Measurements from ENCODE around the gene HOXC11. TPM values are rescaled to one million over a fixed set of nuclear protein-coding genes. Genes with fewer than 3 reads are reported as not detected.

HOXC11 gene
- total and polyA plus RNA-seq, 10 of the 15 experiments (the other 5 are each of a cell fraction or from before 2014, with no cell fraction given), result not detected

GRCh38 chr12:54007538-54008259 is 34.8 kb downstream of the HOXC11 start (continued):
- TF ChIP-seq ZNF687 (IDR thresholded peaks at IDR 0.05) (no peak), KAT2A (conservative IDR thresholded peaks at IDR 0.05; ENCODE audit: control insufficient read depth, low read depth, low read length) (no peak), FOXM1 (IDR thresholded peaks at IDR 0.05; ENCODE audit: low read depth, low read length) (no peak), KLF5 (IDR thresholded peaks at IDR 0.05; ENCODE audit: partially characterized antibody) (no peak), ZNF207 (IDR thresholded peaks at IDR 0.05; ENCODE audit: borderline replicate concordance) (no peak)

DNA sequence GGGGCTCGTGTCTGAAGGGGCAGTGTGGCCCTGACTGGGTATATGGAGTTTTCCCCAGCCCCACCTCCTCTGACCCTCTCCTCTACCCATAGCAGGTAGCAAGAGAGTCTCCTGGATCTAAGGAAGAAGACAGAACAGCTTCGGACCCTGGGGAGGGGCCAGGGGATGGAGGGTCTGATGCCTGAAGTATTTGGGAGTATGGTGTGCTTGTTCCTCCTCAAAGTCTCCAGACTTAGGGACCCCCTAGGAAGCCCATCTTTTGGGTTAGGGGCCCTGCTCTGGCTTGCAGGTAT is 35.3 kb downstream of the HOXC11 start:
- ChIA-PET POLR2A (no interaction called here), CTCF (interaction anchor here (1.1 to 6.1 kb wide), 10 partner anchors 8 to 207 kb away, joined by 3 to 105 read pairs (median 20); partner anchors contain the start of genes HOXC5 and SMUG1), SMC1A (ENCODE audit: uncharacterized antibody, unreplicated experiment) (interaction anchor here (0.8 to 3.4 kb wide), 7 partner anchors 8 to 194 kb away, joined by 3 to 37 read pairs (median 6); partner anchors contain the start of genes HOXC5, HOXC9 and SMUG1), RAD21 (ENCODE audit: unreplicated experiment) (interaction anchor here (0.9 to 4.5 kb wide), 11 partner anchors 9 to 199 kb away, joined by 3 to 38 read pairs (median 5); partner anchors contain the start of genes HOXC10, HOXC4, HOXC5 and HOXC6)
- 5% methylated on average over 2 of the region's 2 CpGs for WGBS (ENCODE audit: insufficient coverage, insufficient replicate concordance, low lambda C conversion rate, missing lambda C conversion rate)
- H2AFZ ChIP-seq (ENCODE audit: control insufficient read depth, low read depth, low read length), result no peak overlapping the region
- no peaks in the 10 kb centered on the region for H3K9me3 ChIP-seq (replicated peaks; ENCODE audit: control insufficient read depth, insufficient read depth, low read length)
- no peaks in the 10 kb centered on the region for H4K20me1 ChIP-seq (ENCODE audit: control insufficient read depth, insufficient read depth)
- H3K9ac ChIP-seq (ENCODE audit: control insufficient read depth, insufficient read depth, low read length), result no peak overlapping the region
- H3K4me1 ChIP-seq (ENCODE audit: control insufficient read depth, insufficient read depth, low read length), result peaks cover 6% of the 10 kb centered on the region
- peaks cover 32 to 37% of the 10 kb centered on the region in 2 experiments for H3K27me3 ChIP-seq (replicated peaks in 1 of 2; ENCODE audit: control insufficient read depth in 2 of 2, insufficient read depth in 2 of 2, low read length in 1 of 2)
- in situ Hi-C loops (cut with MboI), result no loop called here
- TF ChIP-seq TCF3 (IDR thresholded peaks at IDR 0.05; ENCODE audit: borderline replicate concordance, insufficient read depth, low read depth, low read length) (no peak), KAT2A (conservative IDR thresholded peaks at IDR 0.05; ENCODE audit: control insufficient read depth, low read depth, low read length) (no peak), PML (IDR thresholded peaks at IDR 0.05; ENCODE audit: low read length) (no peak), BRCA1 (IDR thresholded peaks at IDR 0.05; ENCODE audit: low read depth, low read length) (no peak), PAX5 (IDR thresholded peaks at IDR 0.05; ENCODE audit: borderline replicate concordance, low read depth, low read length) (no peak), ESRRA (IDR thresholded peaks at IDR 0.05; ENCODE audit: low read length) (no peak), POU2F2 (IDR thresholded peaks at IDR 0.05; ENCODE audit: borderline replicate concordance, low read depth, low read length) (no peak), ZNF384 (IDR thresholded peaks at IDR 0.05; ENCODE audit: borderline replicate concordance, low read depth, low read length) (no peak), IKZF1 (conservative IDR thresholded peaks at IDR 0.05) (no peak), POLR2AphosphoS2 (IDR thresholded peaks at IDR 0.05; ENCODE audit: low read depth, low read length) (no peak), FOXK2 (IDR thresholded peaks at IDR 0.05) (no peak), RCOR1 (conservative IDR thresholded peaks at IDR 0.05; ENCODE audit: low read depth, low read length) (no peak), ZNF274 (IDR thresholded peaks at IDR 0.05; ENCODE audit: insufficient read depth, insufficient read length) (no peak), NR2C2 (IDR thresholded peaks at IDR 0.05; ENCODE audit: borderline replicate concordance, control insufficient read depth, insufficient read length, low read depth) (no peak), SUZ12 (IDR thresholded peaks at IDR 0.05; ENCODE audit: unreplicated experiment) (no peak), EP300 (IDR thresholded peaks at IDR 0.05; ENCODE audit: borderline replicate concordance in 1 of 2, control insufficient read depth in 1 of 2, low read depth in 2 of 2, low read length in 2 of 2) (no peak), ZNF207 (IDR thresholded peaks at IDR 0.05; ENCODE audit: borderline replicate concordance) (no peak)
- no peak overlapping the region for H3K4me3 ChIP-seq
- no peaks in the 10 kb centered on the region for H3K79me2 ChIP-seq (ENCODE audit: control insufficient read depth, insufficient read depth, low read length)
- DNase-seq (ENCODE audit: low read depth, low spot score), result no peak
- ATAC-seq, result no peak
- no peak for FAIRE-seq
- no peaks in the 10 kb centered on the region for H3K36me3 ChIP-seq (ENCODE audit: control insufficient read depth in 2 of 2, insufficient read depth in 2 of 2, low read length in 1 of 2)
- BruUV-seq (replicated peaks), result no TSS peak
- H3K4me2 ChIP-seq (ENCODE audit: control insufficient read depth, insufficient read depth), result no peak overlapping the region
- no peak overlapping the region for H3K27ac ChIP-seq (ENCODE audit: control insufficient read depth, insufficient read depth)
- intact Hi-C loops (cut with micrococcal nuclease; ENCODE audit: unreplicated experiment), result loop anchor here (10.0 kb wide), 1 partner anchor 367 kb away; no protein-coding TSS in a partner anchor

Data from GM12878 (cell line).